Peyer's patch (tissue), 4 donors: ENCODE results near the gene LFNG.

Source experiments
- POLR2A ChIP-seq, 2 donors: fragments of 450-650 bp; IDR thresholded peaks; one replicate each; pipeline ENCODE4 v1.5.1; 2017; ENCODE audit warnings: antibody characterized with exemption in 2 of 2, mild to moderate bottlenecking in 2 of 2, moderate library complexity in 2 of 2
- TF ChIP-seq, protein P1 (sequence below), 6 experiments: fragments of 450-650 bp in 4 of 6; fragments of 200-600 bp in 2 of 6; sonication (generic) in 1 of 6; IDR thresholded peaks; one replicate each; pipeline ENCODE4 v1.5.1; 2017 to 2019; ENCODE audit warnings: antibody characterized with exemption in 6 of 6, mild to moderate bottlenecking in 3 of 6, moderate library complexity in 1 of 6

GRCh38 chr7:2494191-2495130, 25.1 kb upstream of the LFNG start:
- TF ChIP-seq, protein P1, sequence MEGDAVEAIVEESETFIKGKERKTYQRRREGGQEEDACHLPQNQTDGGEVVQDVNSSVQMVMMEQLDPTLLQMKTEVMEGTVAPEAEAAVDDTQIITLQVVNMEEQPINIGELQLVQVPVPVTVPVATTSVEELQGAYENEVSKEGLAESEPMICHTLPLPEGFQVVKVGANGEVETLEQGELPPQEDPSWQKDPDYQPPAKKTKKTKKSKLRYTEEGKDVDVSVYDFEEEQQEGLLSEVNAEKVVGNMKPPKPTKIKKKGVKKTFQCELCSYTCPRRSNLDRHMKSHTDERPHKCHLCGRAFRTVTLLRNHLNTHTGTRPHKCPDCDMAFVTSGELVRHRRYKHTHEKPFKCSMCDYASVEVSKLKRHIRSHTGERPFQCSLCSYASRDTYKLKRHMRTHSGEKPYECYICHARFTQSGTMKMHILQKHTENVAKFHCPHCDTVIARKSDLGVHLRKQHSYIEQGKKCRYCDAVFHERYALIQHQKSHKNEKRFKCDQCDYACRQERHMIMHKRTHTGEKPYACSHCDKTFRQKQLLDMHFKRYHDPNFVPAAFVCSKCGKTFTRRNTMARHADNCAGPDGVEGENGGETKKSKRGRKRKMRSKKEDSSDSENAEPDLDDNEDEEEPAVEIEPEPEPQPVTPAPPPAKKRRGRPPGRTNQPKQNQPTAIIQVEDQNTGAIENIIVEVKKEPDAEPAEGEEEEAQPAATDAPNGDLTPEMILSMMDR (IDR thresholded peaks at IDR 0.05), result no peak
- TF ChIP-seq POLR2A (IDR thresholded peaks at IDR 0.05), result no peak
